Measurements from ENCODE around the gene L1CAM.

- no peak for TF ChIP-seq CTCF (IDR thresholded peaks at IDR 0.05)
- TF ChIP-seq POLR2AphosphoS5 (IDR thresholded peaks at IDR 0.05) = no peak
- TF ChIP-seq POLR2A (IDR thresholded peaks at IDR 0.05) = no peak
- TF ChIP-seq EP300 (IDR thresholded peaks at IDR 0.05; ENCODE audit: low read depth) = no peak
Measured at GRCh38 chrX:153880440-153880815, 5.5 kb downstream of the L1CAM start.
